K562 treated with DMSO at 1 percent for 24 hours (cell line): Measurements from ENCODE around the gene ZNHIT1. TPM values are rescaled to one million over a fixed set of nuclear protein-coding genes. Genes with fewer than 3 reads are reported as not detected.

Source experiments
- total RNA-seq: library from RNA; unstranded; fragments of 300-600 nt; gene quantifications from 2 replicates; pipeline ENCODE4 v1.2.3, GENCODE V29; 2022; ENCODE audit warnings: low read depth; ENCODE audit not compliant: insufficient read depth

The ZNHIT1 gene
- total RNA-seq, result 144 and 145 TPM in 2 replicates

DNA sequence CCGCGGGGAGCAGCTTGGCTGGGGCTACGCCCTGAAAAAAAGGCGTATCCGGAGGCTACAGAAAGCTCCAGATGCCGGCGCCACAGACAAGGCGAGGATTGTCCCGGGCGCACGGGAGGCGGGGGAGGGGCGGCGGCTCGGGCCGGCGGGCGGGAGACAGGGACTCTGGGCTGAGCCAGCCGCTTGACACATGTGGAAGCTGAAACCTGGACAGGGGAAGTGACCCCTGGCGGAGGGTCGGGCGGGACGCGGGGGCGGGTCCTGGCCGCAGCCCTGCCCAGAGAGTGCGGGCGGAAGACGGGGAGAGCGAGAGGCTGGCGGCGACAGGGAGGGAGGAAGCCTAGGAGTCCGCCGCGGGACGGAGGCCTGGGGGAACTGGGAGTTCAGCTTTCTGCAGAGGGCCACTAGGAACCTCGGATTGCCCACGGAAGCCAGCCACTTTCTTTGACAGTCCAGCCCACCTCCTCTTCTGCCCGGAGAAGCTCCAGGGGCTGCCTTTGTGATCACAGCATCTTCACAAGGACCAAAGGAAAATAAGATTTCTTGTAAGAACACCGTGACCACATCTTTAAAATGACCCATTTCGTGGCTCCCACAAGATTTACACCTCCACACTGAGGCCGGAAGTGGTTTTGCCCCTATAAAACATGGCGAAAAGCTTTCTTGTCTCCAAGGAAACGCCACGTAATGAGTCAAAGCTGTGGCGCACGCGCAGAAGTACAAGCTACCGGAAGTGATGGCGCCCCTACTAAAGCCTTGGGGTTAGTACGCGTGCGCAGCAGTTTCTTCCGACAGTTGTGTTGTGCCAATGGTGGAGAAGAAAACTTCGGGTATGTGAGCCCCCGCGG is at the start of gene ZNHIT1, which contains the start of gene PLOD3:
ZNHIT1 (plus strand) TSS at position 778 of the 848 bp plus-strand sequence; CDS start at position 809, 31 bp downstream.
PLOD3 (minus strand) TSS at position 194 of the 848 bp plus-strand sequence. CDS start 307 bp downstream, outside the sequence.

DNA sequence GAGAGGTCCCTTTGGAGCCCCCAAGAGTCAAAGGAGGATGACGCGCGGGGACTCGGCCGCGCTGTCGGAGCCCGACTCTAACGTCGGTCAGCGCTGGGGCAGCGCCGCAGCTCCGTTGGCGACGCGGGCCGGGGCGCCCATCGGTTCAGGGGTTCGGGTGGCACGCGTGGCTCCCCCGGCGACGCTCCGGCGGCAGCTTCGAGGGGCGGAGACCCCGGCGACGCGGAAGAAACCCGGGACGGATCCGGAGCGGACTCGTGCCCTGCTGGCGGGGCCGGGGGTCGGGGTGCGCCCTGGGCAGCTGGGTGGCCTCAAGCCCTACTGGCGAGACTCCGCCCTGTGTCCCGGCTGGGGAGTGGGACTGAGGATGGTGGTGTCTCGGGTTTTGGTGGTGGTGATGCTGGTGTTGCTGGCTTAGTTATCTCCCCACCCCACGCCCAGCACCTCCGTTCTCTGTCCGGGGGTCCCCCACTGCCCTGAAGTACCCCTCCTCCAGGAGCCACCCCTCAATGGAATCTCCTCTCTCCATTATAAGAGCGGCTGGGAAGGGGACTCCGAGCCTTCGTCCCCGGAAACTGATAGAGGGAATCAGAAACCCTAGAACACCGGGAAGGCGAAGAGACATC is 37.7 kb upstream of the ZNHIT1 start, which contains the start of gene NAT16:
NAT16 (minus strand) TSS at position 164 of the 626 bp plus-strand sequence. CDS start 5,486 bp downstream, outside the sequence.

DNA sequence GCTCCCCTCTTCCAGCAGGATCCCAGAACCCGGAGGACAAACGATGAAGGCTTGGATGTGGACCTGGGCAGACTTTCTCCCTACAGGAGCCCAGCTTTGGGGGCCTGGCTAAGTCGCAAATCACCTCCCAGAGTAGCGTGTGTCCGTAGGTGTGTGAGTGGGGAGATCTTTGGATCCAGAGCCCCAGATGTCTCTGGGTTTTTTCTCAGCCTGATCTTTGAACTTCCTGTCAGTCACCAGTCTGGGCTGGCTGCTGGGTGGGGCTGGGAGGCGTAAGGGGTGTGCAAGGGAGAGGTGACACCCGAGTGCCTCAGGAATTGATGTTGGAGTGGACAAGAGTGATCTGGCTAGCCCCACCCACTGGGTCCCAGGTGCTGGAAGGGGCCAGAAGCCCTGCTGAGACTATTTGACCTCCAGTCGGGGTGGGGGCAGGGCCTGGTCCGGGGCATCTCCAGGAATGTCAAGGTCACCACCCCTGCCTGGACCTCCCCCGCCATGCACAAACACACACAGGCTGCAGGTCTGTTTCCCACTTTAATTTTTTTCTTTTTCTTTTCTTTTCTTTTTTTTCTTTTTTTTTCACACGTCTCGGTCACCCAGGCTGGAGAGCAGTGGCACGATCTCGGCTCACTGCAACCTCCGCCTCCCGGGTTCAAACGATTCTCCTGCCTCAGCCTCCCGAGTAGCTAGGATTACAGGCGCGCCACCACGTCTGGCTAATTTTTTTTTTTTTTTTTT is 16.9 kb upstream of the ZNHIT1 start, which contains the start of gene MOGAT3:
MOGAT3 (minus strand) TSS at position 175 of the 738 bp plus-strand sequence. CDS start 182 bp downstream, outside the sequence.

DNA sequence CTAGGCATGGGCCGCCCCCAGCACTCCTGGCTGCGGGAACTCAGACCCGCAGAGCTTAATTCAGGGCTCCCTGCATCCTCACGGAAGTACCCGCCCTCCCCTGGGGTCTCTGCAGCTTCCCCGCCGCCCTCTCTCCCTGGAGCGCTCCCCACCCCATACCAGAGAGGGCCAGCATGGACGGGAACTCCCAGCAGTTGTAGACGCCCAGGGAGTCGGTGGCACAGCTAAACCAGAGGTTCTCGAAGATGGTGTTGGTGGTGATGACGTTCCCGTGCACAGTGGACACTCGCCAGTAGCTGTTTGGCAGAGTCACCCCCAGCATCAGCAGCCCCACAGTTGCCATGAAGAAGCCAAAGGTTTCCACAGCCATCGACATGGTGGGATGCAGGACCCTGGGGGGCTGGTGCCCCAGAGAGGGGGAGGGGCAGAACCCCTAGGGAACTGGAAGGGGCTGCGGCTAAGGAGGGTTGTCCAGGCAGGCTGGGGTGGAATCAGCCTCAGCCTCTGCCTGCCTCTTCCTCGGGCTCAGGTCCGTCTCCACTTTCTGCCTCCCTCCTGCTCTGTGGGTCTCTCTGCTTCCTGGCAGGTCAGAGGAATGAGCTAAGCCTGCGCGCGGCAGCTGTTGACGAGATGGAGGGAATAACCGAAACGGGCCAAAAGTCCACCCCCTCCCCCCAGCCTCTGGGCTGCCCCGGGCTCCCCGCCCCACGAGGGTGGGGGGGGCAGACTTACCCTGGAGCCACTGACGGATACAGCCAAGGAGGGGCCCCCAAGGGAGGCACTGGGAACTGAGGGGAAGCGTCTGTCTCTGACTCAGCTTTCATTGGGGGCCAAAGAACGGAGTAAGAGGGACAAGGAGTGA is 19.5 kb downstream of the ZNHIT1 start, which contains the start of gene CLDN15:
CLDN15 (minus strand) TSS at position 597 of the 862 bp plus-strand sequence; CDS start at position 376, 221 bp downstream.

DNA sequence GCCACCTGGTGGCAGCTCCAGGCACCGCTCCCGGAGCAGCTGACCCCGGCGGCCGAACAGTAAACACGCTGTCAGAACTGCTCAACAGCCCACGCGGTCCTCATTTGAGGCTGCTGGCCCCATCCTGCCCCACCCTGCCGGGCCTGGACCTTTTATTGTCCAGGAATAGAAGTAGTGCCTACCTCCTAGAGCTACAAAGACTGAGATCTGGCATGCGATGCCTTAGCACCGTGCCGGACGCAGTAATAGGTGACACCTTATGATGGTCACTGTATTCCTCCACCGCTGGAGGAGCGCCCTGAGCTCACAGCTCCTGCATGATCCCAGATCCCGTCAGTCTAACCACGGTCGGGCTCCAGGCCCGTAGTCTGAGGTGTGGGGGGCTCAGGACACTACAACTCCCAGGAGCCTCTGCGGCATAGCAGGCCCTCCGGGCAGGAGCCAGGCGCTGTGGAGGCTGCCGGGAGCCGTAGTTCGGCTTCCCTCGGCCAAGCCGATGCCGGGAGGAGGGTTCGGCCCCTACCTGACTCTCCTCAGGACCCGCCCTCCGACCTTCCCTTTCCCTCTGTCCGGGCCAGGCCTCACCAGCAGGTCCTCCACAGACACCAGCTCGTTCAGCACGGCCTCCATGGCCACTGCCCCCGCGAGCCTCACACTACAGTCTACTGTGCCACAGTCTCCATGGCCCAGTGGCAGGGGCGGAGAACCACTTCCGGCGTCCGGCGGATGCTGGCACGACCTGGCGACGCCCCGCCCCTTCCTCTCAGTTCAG is 26.6 kb downstream of the ZNHIT1 start, which contains the start of gene FIS1:
FIS1 (minus strand) TSS at position 707 of the 772 bp plus-strand sequence; CDS start at position 630, 77 bp downstream.

Other genes with a start within 250 kb of the ZNHIT1 start
- 1.5 TPM in 1 of 2 replicates, not detected in the other for gene MUC12, start 248.6 kb upstream of the ZNHIT1 start, total RNA-seq
- not detected in 2 replicates for gene MUC17, start 198.1 kb upstream of the ZNHIT1 start, total RNA-seq
- 23.1 and 23.6 TPM in 2 replicates for gene TRIM56, start 132.7 kb upstream of the ZNHIT1 start, total RNA-seq
- gene SERPINE1, start 91.1 kb upstream of the ZNHIT1 start, total RNA-seq, result 2.8 and 3.3 TPM in 2 replicates
- gene AP1S1, start 63.7 kb upstream of the ZNHIT1 start, total RNA-seq, result 101 and 118 TPM in 2 replicates
- gene VGF, start 52.6 kb upstream of the ZNHIT1 start, total RNA-seq, result 0.91 and 1.0 TPM in 2 replicates
- 0.16 TPM in 1 of 2 replicates, not detected in the other for gene NAT16, start 37.9 kb upstream of the ZNHIT1 start, total RNA-seq
- gene MOGAT3, start 17.1 kb upstream of the ZNHIT1 start, total RNA-seq, result not detected in 2 replicates
- gene PLOD3, start 584 bp upstream of the ZNHIT1 start, total RNA-seq, result 86.0 and 89.6 TPM in 2 replicates
- gene CLDN15, start 19.6 kb downstream of the ZNHIT1 start, total RNA-seq, result 26.4 and 30.3 TPM in 2 replicates
- gene FIS1, start 26.9 kb downstream of the ZNHIT1 start, total RNA-seq, result 145 and 172 TPM in 2 replicates
- 18.8 and 22.8 TPM in 2 replicates for gene IFT22, start 103.6 kb downstream of the ZNHIT1 start, total RNA-seq
- 1.5 and 3.0 TPM in 2 replicates for gene COL26A1, start 144.7 kb downstream of the ZNHIT1 start, total RNA-seq